Activated CD4-positive, alpha-beta T cell treated with anti-CD3 and anti-CD28 coated beads, Interleukin-2, amount 50 U/mL, for 24 hours (primary cell): ENCODE measurements around the gene FREM2.

Source experiments
- DNase-seq, 2 donors: peaks; one replicate each; pipeline ENCODE4 v3.0.0-alpha.2; 2020; ENCODE audit warnings: low read depth in 1 of 2, low spot score in 1 of 2

FREM2 gene, protein sequence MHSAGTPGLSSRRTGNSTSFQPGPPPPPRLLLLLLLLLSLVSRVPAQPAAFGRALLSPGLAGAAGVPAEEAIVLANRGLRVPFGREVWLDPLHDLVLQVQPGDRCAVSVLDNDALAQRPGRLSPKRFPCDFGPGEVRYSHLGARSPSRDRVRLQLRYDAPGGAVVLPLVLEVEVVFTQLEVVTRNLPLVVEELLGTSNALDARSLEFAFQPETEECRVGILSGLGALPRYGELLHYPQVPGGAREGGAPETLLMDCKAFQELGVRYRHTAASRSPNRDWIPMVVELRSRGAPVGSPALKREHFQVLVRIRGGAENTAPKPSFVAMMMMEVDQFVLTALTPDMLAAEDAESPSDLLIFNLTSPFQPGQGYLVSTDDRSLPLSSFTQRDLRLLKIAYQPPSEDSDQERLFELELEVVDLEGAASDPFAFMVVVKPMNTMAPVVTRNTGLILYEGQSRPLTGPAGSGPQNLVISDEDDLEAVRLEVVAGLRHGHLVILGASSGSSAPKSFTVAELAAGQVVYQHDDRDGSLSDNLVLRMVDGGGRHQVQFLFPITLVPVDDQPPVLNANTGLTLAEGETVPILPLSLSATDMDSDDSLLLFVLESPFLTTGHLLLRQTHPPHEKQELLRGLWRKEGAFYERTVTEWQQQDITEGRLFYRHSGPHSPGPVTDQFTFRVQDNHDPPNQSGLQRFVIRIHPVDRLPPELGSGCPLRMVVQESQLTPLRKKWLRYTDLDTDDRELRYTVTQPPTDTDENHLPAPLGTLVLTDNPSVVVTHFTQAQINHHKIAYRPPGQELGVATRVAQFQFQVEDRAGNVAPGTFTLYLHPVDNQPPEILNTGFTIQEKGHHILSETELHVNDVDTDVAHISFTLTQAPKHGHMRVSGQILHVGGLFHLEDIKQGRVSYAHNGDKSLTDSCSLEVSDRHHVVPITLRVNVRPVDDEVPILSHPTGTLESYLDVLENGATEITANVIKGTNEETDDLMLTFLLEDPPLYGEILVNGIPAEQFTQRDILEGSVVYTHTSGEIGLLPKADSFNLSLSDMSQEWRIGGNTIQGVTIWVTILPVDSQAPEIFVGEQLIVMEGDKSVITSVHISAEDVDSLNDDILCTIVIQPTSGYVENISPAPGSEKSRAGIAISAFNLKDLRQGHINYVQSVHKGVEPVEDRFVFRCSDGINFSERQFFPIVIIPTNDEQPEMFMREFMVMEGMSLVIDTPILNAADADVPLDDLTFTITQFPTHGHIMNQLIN (N-terminal part only)

DNA sequence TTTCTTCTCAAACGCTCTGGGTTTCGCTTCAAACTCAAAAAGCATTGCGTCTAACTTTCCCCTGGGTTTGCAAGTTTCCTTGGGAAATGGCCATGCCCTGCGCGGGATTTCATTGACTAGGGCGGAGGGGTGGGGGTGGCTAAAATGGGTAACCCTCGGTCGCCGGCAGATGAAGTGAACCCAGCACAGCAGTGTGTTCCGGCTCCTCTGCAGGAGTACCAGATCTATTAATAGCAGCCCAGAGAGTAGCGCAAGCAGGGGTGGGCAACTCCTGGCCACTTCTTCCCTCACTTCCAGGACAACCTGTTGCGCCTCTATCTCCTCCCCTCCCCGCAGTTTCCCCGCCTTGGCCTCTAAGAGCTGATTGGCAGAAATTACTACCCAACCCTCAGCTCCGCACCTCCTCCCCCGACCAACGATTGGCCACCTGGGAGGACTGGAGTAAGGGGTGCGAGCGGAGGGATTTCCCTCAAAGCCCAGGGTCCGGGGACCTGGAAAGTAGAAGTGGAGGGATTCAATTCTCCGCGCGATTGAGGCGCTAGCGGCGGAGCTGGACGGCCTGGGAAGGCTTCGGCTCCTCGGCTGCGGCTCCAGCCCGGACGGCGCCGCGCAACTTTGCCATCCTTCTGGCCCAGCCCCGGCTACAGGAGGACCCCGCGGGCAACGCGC, at the start of gene FREM2:
FREM2 (plus strand) TSS at position 501 of the 669 bp plus-strand sequence. CDS start 268 bp downstream, outside the sequence.
- DNase-seq = no peak

DNA sequence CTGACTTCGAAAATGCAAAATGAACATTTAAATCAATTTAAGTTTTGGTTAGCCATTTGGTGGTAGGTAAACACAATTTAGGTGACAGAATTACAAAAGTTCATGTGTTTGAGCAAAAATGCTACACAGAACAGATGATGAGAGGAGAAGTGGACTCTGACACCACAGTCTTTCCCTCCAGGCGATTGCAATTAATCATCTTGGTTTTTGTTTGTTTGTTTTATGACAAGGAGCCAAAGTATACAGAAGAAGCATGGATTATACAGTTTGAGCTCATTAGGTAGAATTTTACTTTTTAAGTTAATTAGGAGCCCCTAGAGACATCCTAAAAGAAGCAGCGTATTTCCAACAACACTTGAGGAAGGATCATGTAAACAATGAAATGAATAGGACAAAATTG, 49.3 kb upstream of the FREM2 start:
- DNase-seq = no peak

DNA sequence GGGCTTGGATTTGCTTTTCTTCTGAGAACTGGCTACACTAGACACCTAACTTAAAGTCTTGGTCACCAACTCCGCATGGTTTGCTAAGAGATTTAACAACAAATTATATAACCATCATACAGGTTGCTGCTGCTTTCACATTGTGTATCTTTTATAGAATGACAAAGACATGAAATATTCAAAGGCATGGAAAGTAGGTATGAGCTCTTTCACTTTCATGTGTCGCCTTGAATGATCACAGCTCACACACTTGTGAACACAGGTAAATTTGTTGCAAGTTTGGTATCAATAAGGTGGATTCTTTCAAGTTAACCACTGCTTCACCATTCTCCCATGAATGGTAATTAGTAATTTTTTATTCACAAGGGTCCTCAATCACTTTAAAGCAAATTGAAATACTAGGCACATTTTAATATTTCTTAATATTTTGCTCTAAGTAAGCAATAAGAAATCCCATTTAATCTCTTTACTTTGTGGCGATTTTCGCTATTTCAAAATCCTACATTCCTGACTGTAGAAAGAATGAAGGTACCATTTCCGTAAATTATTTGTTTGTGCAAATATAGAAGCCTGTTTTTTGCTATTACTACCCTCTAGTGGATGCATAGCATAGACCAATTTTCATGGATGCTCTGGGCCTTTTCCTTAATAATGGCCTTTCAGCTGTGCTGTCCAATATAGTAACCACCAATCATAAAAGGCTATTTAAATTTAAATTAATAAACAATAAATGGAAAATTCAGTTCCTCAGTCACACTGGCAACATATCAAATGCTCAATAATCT, 45.5 kb upstream of the FREM2 start:
- no peak for DNase-seq

DNA sequence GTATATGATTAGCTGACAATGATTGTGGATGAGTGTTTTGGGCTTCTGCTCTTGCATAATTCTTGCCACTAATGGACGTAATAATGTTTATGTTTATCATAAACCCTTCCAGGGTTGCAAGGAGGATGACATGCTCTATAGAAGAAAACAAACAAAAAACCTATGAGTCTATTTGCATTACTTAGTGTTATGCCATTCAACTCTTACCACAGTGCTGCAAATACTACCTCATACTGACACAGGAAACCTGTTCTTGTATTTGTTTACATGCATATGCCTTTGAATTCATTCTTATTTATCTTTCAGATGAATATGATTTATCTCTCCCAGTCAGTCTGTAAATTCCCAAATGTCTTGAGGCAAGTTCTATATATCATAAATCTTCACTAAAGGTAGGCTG, 39.6 kb upstream of the FREM2 start:
- DNase-seq = no peak

DNA sequence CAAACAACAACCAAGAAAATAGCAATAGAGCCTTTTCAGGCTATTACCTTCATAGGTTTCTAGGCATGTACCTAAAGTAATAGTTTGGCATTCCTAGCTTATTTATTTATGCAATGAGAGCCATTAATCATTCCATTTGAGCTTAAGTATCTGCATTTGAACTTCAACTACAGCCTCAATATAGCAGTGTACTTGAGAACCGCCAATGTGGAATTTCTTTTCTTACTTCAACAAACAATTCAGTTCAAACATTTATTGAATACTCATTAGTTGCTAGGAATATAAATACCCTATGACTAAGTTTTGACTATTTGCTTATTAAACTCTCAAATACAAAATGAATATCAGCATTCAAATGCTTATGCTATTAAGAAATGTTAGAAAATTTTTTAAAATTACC, 38.0 kb upstream of the FREM2 start:
- DNase-seq = no peak

DNA sequence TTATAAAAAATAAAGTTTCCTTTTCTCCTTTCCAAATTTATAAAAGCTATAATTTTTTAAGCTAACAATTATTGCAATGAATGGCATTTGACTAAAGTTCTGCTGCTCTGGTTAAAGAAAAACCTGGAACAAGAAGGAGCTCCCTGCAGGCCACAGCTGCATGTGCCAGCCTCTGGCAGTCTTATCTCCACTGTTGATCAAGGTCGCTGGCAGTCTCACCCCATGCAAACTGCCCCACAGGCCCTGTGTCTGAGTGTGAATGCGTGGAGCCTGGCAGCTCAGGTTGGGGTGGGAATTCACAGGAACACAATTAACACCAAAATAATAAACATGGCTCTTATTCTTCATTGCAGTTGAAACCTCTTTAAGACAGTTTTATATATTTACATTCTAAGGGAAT, 30.2 kb upstream of the FREM2 start:
- DNase-seq = no peak

DNA sequence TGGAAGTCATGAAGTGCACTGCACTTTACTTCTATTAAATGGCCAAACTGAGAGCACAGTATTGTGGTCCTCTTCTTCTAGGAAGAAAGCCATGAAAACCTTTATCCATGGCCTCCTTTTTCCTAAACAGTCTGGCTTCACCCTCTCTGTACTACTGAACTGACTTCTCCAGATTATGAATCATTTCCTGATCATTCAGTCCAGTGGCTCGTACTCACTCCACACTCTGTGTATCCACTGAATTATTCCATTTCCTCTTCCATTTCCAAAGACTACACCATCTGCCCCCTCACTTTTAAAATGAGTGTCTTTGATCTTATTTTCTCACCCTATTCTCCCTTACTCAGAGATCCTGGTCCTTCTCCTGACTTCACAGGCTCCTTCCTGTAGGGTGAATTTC, 29.7 kb upstream of the FREM2 start:
- DNase-seq = no peak

DNA sequence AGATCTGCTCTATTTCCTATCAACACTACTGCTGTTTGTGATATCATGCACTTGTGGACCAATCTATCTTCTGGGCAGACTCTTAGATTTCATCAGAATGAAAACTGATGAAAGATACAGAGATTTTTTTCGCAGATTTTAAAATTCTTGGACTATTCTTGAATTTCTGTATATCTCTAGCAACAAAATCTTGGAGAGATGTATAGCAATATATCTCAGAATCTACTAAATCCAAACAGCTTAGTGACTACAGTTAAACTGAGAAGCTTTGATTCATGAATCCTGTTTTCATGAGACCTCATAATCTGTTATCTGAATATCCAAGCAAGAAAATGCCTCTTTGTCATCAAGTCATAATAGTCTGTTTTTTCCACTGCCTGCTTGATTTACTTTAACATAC, 28.0 kb upstream of the FREM2 start:
- DNase-seq = no peak

DNA sequence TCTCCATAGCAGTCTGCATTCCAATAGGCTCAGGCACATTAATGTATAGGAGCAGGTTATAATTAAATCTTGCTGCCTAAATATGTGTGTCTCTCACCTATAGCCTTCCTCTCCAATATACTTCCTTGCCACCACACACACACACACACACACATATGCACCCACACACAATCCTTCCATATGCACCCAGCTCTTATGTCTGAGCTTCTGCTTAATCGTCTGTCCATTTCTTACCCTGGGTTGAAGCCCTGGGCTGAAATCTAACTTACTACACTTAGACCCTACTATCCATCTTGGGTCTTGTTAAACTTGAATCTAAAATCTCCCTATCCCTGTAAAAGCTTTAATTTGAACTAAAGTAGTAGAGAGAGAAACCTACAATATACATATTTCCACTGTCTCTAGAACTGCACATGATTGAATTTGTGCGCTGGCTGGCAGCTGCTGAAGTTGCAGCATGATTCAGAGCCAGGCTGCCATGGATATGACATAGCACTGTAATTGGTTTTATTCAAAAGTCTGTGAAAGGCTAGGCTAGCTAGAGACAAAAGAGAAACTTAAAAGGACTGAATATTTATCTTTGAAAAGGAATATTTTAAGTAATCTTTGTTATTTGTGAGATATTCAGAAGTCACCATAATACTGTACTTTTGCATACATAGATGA, 25.7 kb upstream of the FREM2 start:
- no peak for DNase-seq

DNA sequence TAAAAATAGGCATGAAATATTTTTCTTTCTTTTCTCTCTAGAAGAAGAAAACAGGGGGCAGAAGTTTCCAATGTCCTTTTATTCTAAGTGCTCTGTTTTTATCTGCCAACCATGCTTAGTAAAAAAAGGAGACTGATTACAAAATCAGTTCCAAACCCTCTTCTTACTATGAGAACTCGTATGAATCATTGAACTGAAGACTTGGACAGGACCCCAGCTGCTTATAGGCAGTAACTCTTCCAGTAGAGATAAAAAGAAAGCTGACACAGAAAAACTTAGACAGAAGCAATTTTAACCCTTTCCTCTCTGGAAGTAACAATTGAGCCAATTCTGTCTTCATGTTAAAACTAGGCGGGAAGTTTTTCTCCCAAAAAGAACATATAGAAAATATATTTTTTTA, 24.5 kb upstream of the FREM2 start:
- no peak for DNase-seq

DNA sequence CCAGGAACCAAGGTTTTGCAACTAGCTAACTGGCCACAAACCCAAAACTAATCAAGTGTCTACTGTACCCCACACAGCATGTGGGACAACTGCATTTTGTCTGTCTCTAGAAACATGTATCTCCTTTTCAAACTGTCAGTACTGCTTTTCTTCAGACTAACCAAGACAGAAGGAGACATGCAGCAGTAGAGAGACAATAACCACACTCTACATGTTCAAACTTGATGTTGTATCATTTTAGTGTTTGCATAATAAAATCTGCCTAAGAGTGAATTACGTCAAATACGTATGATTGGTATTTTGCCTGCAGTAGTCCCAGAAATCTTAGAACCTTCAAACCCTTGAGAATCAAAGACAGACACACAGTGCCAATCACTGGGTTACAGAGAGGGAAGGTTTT, 22.0 kb upstream of the FREM2 start:
- DNase-seq = no peak

DNA sequence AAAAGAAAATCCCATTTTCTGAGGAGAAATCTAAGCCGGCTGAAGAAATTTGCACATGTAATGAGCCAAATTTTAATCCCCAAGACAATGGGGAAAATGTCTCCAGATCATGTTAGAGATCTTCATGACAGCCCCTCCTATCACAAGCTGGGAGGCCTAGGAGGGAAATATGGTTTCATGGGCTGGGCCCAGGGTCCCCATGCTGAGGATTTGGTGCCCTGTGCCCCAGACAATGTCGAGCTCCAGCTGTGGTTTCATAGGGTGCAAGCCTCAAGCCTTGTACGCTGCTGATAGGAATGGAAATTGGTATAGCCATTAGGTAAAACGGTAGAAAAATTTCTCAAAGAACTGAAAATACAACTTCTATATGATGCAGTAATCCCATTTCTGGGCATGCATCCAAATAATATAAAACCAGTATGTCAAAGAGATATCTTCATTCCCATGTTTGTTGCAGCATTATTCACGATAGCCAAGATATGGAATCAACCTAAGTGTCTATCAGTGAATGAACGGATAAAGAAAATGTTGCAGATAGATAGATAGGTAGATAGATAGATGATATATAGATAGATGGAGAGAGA, 19.3 kb upstream of the FREM2 start:
- DNase-seq = no peak

DNA sequence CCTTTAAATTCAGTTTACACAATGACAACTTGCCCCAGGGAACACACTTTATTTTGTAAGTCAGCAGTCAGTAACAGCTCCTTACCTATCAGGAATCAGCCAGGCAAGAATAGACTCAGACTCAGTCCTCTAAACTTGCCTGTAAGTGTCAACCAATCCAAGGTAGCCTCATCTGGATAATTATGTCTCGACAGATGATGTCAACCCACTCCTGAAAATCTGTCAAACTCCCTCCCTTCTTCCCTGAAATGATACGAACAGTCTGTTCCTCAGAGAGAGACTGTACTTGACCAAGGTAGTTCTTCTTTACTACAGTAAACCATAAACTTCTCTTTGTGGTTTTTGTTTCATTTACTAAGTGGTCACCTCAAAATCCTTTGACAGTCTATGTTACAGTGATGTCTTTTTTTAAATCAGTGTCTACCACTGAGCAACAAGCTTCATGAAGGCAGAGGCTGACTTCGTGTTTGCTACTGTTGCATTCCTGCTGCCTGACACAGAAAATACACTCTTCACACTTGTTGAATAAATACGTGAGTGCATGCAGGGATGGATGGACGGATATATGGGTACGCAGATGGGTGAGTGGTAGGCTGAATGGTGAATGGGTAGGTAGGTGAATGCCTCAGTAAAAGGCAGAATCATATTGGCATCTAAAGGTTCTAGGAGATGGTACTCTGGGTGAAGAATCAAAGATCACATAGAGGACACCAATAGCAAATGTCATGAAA, 17.5 kb upstream of the FREM2 start:
- no peak for DNase-seq

DNA sequence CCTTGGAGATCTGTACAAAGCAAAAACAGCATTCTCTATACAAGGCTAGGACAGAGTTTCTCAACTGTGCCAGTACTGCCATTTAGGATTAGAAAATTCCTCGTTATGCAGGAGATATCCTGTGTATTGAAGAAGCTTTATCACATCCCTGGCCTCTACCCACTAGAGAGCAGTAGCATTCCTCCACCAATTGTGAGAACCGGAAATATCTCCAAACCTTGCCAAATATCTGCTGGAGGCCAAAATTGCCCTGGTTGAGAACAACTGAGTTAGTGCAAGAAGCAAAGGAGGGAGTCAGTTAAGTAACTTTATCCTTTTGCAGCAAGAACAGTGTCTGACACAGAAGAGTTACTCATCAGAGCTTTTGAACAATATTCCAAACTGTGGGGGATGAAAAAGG, 16.2 kb upstream of the FREM2 start:
- no peak for DNase-seq

DNA sequence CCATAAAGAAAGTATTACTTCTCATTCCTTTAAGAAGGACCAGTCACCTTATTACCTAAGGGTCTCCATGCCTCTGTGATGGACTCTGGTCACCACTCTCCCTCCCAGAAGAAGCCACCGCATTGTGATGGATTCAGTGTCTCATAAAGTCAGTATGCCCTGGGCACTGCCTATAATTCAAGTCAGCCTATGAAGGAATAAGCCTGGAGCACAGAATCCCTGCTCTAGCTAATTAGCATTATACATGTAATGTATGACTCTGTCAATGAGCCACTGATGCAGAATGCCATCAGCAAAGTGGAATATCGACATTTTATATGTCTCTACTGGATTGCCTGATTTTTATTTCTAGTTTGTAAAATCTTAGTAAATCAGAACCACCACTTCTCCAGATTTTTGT, 14.9 kb upstream of the FREM2 start:
- no peak for DNase-seq

DNA sequence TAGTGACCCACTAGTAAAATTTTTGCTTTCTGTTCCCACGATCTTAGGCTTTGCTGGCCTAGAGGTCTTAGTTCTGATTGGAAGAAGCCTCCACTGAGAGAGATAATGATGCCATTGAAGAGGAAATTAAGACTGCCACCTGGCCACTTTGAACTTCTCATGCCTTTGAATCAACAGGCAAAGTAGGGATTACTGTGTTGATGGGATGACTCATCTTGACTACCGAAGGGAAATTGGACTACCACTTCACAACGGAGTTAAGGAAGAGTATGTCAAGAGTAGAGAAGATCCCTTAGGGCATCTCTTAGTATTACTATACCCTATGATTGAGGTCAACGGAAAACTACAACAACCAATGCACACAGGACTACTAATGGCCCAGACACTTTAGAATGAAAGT, 12.7 kb upstream of the FREM2 start:
- DNase-seq = no peak

DNA sequence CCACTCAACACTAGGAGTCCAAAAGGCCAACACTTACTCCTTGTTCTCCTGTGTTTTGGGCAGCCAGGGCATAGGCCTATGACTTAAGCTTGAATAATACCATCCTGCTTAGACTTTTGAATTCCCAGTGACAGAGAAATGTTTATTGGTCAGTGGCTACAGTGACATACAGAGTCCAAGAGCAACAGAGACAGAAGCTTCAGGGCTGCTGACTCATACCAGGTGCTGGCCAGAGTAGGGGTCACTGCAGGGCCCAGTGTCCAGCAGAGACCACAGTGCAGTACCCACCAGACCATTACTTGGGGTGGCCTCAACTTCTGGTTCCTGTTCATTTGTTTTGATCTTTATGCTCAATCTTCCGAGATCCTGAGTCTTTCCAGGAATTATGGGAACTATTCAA, 6.0 kb upstream of the FREM2 start:
- DNase-seq = no peak

DNA sequence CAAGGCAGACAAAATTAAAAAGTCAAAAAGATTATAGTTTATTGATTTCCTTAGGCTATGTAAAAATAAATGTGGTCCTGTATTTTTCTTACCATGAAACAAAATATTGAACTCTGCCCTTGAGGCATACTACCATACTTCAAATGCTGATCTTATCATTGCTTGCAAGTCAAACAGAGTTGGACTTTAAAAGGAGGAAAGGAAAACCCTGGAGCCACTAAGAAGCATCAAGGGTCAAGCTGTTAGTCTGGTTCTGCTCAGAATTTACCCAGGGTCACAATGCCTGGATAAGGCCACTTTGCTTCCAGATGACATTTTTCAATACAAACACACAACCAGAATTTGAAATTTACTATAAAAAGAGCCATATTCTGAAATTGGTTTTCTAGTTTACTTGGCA, 2.2 kb upstream of the FREM2 start:
- no peak for DNase-seq

DNA sequence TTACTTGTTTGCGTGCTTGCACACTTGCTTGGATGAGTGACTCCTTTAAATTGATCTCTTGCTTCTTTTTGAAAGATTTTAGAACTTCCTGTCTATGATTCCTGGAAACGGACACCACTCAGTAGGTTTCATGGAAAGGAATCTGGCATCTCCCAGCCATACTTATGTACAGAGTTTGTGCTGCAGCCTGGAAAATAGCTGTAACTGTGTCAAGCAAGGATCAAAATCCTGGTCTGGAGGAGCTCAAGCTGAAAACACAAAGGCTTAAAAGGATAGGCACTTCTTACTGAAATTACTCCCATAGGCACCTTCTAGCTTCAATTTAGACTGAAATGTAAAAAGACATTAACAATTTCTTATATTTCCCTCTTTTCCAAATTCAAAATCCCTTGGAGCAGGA, 1.4 kb upstream of the FREM2 start:
- no peak for DNase-seq
